Stimulated activated CD8-positive, alpha-beta memory T cell treated with anti-CD3 and anti-CD28 coated beads, Interleukin-12 subunit alpha, Interleukin-12 subunit beta, amount 100 ng/mL, for 4 hours (primary cell): ENCODE results near the gene ATF7.

Experiments used
- DNase-seq: peaks from one replicate; pipeline ENCODE4 v3.0.0-alpha.2; 2020; ENCODE audit warnings: low read depth

Gene ATF7

DNA sequence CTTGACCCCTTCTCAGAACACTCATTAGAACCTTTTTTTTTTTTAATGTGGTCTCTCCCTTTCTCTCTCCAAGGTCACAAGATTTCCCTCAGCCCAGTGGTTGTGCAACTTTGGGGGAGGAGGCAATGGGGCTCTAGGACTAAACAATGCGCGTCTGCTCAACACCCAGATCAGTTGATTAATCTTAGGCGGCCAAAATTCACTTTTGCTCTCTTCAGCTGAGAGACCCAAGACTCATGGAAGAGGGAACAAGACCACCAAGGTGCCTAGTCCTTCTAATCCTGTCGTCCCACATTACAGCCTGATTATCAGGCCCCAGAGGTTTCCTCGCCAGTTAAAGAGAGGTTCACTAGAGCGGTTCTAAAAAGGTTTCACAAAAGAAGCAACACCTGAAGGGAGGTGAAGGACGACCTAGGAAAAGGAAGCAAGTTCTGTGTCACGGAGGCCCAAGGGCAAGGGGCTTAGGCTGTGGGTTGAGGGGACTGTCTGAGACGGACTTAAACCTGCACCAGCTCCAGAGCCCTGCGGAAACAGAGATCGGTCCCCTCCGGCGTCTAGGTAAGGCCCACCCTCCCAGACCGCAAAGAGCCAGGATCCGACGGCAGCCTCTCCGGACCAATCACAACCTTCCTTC is 125.9 kb downstream of the ATF7 start:
- DNase-seq, result no peak

DNA sequence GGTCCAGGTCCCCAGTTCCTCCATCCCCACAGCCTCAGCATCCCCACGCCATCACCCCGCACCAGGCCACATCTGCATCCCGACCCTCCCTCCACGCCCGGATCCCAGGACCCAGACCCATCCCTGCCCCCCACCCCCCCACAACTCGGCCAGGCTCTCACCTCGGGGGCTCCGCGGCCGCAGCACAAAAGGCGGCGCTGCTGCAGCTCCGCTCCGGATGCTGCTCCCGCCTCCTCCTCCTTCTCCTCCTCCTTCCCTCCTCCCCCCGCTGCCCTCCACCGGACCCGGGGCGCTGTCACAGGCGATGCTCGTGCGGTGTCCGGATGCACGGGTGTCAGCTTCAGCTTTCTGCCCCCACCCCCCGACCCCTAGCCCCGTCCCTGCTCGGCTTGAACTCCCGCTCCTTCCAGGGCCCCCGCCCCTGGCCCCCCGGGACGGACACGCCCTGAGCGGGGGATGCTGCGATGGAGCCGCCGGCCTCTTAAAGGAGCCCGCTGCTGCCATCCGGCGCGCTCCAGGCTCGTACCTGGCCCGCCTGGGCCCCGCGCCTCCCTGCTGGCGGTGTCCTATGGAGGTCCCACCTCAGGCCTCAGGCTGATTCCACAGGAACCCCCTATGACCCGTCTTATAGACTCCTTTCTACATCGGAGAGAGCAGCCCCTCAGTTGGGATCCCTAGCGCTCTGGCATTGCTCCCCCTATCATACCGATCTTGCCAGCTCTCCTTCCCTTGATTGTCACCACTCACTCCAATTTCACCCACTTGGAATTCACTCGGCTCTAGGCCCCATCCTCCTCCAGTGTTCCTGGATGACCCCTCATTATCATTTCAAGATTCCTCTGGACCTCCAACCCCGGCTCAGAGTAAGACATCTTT is 126.7 kb downstream of the ATF7 start, which contains the start of gene MAP3K12:
MAP3K12 (minus strand) TSS at position 193 of the 876 bp plus-strand sequence. CDS start 12,067 bp downstream, outside the sequence.
- DNase-seq, result peak; percentile 35

- no peak for DNase-seq
Observed at GRCh38 chr12:53498235-53498630, 127.9 kb downstream of the ATF7 start.

- DNase-seq, result no peak
Observed at GRCh38 chr12:53497461-53497860, 128.7 kb downstream of the ATF7 start.

DNA sequence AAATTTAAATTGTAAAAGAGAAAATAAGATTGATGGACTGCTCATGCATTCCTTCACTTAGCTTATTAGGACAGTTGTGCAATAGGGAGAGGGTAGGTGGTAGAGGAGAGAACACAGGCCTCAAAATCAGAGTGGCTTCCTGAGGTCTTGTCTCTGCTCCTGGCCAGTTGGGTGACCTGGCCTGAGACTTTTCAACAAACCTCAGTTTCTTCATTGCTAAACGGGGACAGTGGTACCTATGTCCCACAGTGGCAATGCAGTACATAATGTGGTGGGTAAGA is 129.5 kb downstream of the ATF7 start:
- no peak for DNase-seq

DNA sequence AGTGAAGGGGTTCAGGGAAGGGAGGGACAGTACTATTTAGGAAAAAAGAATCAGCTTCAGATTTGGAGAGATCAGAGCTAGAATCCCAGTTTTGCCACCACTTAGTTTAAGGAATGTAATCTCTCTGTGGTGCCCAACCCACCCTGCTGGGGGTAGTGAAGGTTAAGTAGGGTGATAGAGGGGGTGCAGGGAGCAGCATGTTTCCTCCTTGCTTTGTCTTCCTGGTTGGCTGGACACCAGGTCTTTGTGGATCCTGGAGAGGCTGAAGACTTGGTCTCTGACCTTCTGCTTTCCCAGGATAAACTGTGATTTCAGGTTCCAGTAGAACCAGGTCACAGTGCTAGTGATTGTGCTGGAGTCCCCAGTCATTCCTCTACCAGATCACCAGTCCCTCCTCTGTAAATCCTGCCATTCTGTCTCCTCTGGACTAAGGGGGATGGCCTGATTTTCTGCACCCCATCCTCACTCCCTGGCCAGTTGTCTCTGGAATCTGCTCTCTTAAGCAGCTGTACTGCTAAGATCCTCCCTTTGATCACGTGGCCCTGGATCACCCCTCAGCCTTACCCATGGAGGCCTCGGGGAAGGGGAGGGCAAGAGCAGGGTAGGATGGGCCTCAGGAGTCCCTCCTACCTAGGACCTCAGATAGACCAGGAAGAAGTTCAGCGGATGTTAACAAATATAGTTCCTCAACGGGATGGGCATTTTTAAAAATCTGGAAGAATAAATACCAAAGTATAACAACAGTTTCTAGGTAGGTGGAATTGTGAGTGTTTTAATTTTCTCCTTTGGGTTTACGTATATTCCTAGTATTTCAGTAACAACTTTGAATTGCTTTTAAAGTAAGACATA is 130.1 kb downstream of the ATF7 start:
- no peak for DNase-seq

DNA sequence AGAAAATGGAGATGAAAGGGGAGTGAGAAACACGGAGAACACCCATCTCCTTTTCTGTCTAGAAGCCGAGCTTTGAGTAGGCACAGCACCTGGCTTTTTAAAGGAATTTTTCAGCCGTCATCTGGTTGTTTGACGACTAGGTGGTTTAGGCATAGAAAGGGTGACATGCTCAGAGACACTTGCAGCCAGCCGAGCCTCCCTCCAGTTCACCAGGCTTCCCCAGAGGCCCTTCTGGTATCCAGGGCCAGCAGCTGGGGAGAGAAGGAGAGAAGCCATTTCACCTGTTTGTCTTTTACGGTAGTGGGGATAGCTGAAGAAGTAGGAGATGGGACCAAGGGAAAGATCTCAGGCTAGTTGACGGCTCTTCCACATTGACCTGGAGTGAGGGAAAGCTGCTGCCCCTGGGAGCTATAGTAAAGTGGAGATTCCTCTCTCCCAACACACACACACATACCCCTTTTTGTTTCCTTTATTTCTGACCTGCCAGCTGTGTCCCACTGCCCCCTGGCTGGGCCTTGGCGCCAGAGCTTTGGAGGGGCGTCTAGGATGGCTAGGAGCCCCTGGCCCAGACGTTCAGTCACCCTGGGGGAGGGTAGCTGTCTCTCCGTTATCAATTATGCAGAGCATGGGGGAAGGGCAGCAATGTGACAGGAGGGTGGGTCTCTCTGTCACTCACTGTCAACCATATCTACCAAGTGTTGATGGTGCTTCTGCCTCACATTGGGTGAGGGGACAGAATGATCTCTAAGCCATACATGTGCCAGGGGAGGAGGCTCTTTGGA is 132.4 kb downstream of the ATF7 start:
- no peak for DNase-seq

DNA sequence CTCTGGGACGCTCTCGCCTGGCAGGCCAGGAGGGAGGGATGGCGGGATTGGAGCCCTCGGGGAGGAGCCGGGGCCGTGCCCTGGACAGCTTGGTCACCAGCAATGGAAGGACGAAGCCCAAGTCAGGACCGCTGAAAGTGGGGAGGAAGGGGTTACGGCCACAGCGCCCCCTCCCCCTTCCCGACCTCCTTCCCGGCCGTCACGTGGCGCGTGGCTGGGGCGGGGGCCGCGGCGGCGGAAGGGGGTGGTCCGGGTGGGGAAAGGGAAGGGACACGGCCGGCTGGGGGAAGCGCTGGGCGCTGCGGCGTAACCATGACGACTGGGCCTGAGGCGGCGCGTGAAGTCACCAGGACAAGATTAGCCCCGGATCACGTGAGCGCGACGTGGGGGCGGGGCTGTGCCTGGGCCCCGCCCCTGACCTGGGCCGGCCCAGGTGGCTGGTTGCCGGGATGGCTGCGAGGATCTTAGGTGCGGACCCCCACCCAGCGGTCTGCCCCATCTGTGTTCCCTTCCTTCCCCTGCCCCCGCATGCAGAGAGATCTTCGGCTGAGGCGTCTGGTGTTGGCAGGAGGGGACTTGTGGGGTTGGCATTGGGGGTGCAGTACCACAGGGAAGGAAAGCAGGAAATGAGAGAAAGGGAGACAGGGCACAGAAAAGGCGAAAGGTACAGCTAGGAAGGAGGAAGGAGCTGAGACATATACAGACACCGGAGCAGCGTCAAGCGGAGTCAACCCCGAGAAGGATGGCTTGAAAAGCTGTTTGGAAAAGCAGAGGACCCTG is 133.2 kb downstream of the ATF7 start:
- peak; percentile 78 for DNase-seq

DNA sequence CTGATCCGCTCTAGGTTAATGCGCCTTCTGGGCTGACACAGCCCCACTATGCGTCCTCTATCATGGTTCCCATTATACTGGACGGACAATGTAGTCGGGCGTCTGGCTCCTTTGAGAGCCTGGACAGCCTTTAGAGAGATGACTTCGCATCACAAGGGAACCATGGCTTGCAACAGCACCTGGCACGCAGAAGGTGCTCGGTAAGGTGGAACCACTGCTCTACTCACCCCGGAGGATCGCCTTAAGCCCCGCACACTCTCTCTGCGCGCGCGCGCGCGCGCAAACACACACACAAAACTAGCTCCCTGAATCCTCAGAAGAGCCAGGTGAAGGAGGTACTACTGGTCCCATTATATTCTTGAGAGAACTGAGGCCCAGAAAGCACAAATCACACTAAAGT is 134.0 kb downstream of the ATF7 start:
- DNase-seq, result no peak

DNA sequence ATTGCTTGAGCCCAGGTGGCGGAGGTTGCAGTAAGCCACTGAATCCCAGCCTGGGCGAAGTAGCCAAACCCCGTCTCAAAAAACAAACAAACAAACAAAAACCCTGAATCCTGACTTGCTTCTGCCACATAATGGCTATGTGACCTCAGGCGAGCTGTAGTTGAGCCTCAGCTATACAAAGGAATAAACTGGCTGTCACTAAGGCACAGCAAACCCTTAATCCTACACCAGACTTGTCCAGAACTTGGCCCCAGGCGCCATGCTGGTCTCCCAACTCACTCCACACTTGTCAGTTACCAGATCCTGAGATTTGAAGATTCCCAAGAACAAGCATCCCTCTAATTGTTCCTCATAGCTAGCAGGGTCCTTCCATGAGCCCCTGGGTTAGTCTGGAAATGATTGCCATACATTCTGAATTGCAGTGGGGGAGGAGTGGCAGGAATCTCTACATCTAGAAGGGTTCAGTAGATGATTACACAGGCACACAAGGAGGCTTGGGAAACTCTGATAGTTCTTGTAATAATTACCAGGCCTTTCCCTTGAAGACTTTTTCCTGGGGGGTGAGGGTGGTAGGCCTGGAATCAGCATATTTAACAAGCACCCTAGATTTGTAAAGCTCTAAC is 136.8 kb downstream of the ATF7 start:
- DNase-seq, result no peak

- no peak for DNase-seq
Observed at GRCh38 chr12:53486736-53487487, 139.3 kb downstream of the ATF7 start.

- DNase-seq, result no peak
Observed at GRCh38 chr12:53485955-53486735, 140.0 kb downstream of the ATF7 start.

- DNase-seq, result no peak
Observed at GRCh38 chr12:53484686-53485575, 141.3 kb downstream of the ATF7 start.

GRCh38 chr12:53483979-53484377 is 142.2 kb downstream of the ATF7 start:
- no peak for DNase-seq

GRCh38 chr12:53483225-53483978 is 142.8 kb downstream of the ATF7 start:
- no peak for DNase-seq

DNA sequence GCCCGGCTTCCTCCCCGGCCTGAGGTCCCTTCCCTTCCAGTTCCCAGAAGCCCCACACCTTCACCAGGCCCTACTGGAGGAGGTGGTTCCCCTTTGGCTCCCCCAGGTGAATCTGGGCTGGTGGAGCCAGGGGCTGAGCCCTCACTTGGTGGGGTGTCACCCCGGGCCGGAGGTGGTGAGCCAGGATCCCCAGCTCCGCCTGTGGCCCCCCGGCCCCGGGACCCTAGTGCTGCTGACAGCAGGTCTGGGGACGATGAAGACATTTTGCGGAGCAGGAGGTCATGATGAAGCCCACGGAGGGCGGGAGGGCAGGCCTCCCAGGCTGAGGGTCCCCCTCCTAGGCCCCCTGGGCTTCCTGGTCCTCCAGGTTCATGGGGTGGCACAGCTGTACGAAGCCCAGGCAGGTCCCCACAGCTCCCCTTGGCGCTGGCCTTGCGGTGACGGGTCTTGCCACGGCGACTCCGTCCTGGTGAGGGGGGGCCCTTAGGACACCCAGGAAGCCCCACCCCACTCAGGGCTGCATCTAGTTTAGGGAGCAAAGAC is 143.5 kb downstream of the ATF7 start:
- no peak for DNase-seq
